IMR-90 (cell line): ENCODE measurements around the gene TAF11.

Source experiments
- MAFK ChIP-seq: IDR thresholded peaks from 2 replicates; pipeline ENCODE4 v1.6.1; 2012; ENCODE audit warnings: low read depth, low read length, improper control_type of control experiment
- TF ChIP-seq, protein P1 (sequence below): conservative IDR thresholded peaks from 2 replicates; pipeline ENCODE4 v1.5.1; 2012; ENCODE audit warnings: mild to moderate bottlenecking, low read depth, low read length, improper control_type of control experiment

GRCh38 chr6:34860776-34861175, 27.1 kb downstream of the TAF11 start:
- TF ChIP-seq MAFK = no peak
- TF ChIP-seq, protein P1, sequence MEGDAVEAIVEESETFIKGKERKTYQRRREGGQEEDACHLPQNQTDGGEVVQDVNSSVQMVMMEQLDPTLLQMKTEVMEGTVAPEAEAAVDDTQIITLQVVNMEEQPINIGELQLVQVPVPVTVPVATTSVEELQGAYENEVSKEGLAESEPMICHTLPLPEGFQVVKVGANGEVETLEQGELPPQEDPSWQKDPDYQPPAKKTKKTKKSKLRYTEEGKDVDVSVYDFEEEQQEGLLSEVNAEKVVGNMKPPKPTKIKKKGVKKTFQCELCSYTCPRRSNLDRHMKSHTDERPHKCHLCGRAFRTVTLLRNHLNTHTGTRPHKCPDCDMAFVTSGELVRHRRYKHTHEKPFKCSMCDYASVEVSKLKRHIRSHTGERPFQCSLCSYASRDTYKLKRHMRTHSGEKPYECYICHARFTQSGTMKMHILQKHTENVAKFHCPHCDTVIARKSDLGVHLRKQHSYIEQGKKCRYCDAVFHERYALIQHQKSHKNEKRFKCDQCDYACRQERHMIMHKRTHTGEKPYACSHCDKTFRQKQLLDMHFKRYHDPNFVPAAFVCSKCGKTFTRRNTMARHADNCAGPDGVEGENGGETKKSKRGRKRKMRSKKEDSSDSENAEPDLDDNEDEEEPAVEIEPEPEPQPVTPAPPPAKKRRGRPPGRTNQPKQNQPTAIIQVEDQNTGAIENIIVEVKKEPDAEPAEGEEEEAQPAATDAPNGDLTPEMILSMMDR = no peak
